HFF-Myc (cell line): ENCODE data around the gene STYK1.

Source experiments
- DNase-seq: peaks from one replicate; pipeline ENCODE4 v3.0.0-alpha.2; 2011; ENCODE audit warnings: low read depth; ENCODE audit errors: extremely low read depth
- H3K4me3 ChIP-seq: replicated peaks from 2 replicates; pipeline ENCODE4 v1.5.1; 2011; ENCODE audit warnings: low read depth, mild to moderate bottlenecking, control low read depth, low read length
- CTCF ChIP-seq: IDR thresholded peaks from 2 replicates; pipeline ENCODE4 v1.5.1; 2012; ENCODE audit warnings: mild to moderate bottlenecking, low read depth, low read length, control low read depth; ENCODE audit errors: missing control alignments

The STYK1 gene

GRCh38 chr12:10689146-10689545 lies 15.3 kb upstream of the STYK1 start:
- DNase-seq: no peak
- H3K4me3 ChIP-seq: no peak overlapping the region
- no peak for TF ChIP-seq CTCF

- no peak overlapping the region for H3K4me3 ChIP-seq
- no peak for DNase-seq
- TF ChIP-seq CTCF: no peak
Measured at GRCh38 chr12:10688042-10688441, 14.2 kb upstream of the STYK1 start.

- H3K4me3 ChIP-seq: no peak overlapping the region
- TF ChIP-seq CTCF: no peak
- no peak for DNase-seq
Measured at GRCh38 chr12:10672231-10672868, 1.5 kb downstream of the STYK1 start.

- DNase-seq: no peak
- no peak overlapping the region for H3K4me3 ChIP-seq
- TF ChIP-seq CTCF: no peak
Measured at GRCh38 chr12:10669533-10669932, 4.3 kb downstream of the STYK1 start.

- no peak for TF ChIP-seq CTCF
- no peak overlapping the region for H3K4me3 ChIP-seq
- DNase-seq: no peak
Measured at GRCh38 chr12:10668526-10668925, 5.3 kb downstream of the STYK1 start.

- no peak for TF ChIP-seq CTCF
- DNase-seq: no peak
- no peak overlapping the region for H3K4me3 ChIP-seq
Measured at GRCh38 chr12:10667581-10667980, 6.3 kb downstream of the STYK1 start.

- no peak for TF ChIP-seq CTCF
- DNase-seq: no peak
- H3K4me3 ChIP-seq: no peak overlapping the region
Measured at GRCh38 chr12:10664499-10664898, 9.4 kb downstream of the STYK1 start.
